ENCODE measurements around the gene CTSD. TPM values are rescaled to one million over a fixed set of nuclear protein-coding genes. Genes with fewer than 3 reads are reported as not detected.

The CTSD gene
- total RNA-seq, 3 donors from 2014 or later: 244 to 694 (median 667) TPM

- H3K36me3 ChIP-seq: no peaks in the 10 kb centered on the region
- intact Hi-C loops (cut with DNase I; ENCODE audit: low total_unique reads): no loop called here
- no peak for TF ChIP-seq CTCF (IDR thresholded peaks at IDR 0.05)
- TF ChIP-seq POLR2A (IDR thresholded peaks at IDR 0.05): no peak
- TF ChIP-seq POLR2AphosphoS5 (IDR thresholded peaks at IDR 0.05): no peak
- no peaks in the 10 kb centered on the region for H3K9me3 ChIP-seq
- H3K27ac ChIP-seq: no peak overlapping the region
- H3K4me3 ChIP-seq: no peak overlapping the region
- H3K27me3 ChIP-seq: peaks cover 0 to 21% of the 10 kb centered on the region in 2 donors
- peak in 1 of 2 donors; percentile 0 for DNase-seq (ENCODE audit: low spot score in 2 of 2)
- peaks cover 0 to 6% of the 10 kb centered on the region in 2 donors for H3K4me1 ChIP-seq
These were observed 17.9 kb downstream of the CTSD start for GRCh38 chr11:1745701-1746320.

GRCh38 chr11:1744891-1745700 lies 18.6 kb downstream of the CTSD start:
- Histone ChIP-seq H3K27ac (no peak overlapping the region), H3K27me3 (peaks cover 0 to 21% of the 10 kb centered on the region in 2 donors), H3K4me3 (no peak overlapping the region), H3K4me1 (peaks cover 0 to 6% of the 10 kb centered on the region in 2 donors), H3K36me3 (no peaks in the 10 kb centered on the region), H3K9me3 (no peaks in the 10 kb centered on the region)
- DNase-seq (ENCODE audit: low spot score in 2 of 2): no peak
- intact Hi-C loops (cut with DNase I; ENCODE audit: low total_unique reads): no loop called here
- TF ChIP-seq POLR2AphosphoS5 (IDR thresholded peaks at IDR 0.05) (no peak), POLR2A (IDR thresholded peaks at IDR 0.05) (no peak), CTCF (IDR thresholded peaks at IDR 0.05) (no peak)

- Histone ChIP-seq H3K4me1 (peaks cover 0 to 6% of the 10 kb centered on the region in 2 donors), H3K9me3 (no peaks in the 10 kb centered on the region), H3K27ac (no peak overlapping the region), H3K36me3 (no peaks in the 10 kb centered on the region), H3K27me3 (peaks cover 0 to 18% of the 10 kb centered on the region in 2 donors), H3K4me3 (no peak overlapping the region)
- intact Hi-C loops (cut with DNase I; ENCODE audit: low total_unique reads): no loop called here
- TF ChIP-seq POLR2AphosphoS5 (IDR thresholded peaks at IDR 0.05) (no peak), CTCF (IDR thresholded peaks at IDR 0.05) (no peak), POLR2A (IDR thresholded peaks at IDR 0.05) (no peak)
- peak in 1 of 2 donors; percentile 51 for DNase-seq (ENCODE audit: low spot score in 2 of 2)
These were observed 19.4 kb downstream of the CTSD start for GRCh38 chr11:1744137-1744886.

GRCh38 chr11:1743585-1744136 lies 20.1 kb downstream of the CTSD start:
- DNase-seq (ENCODE audit: low spot score in 2 of 2): peak in 1 of 2 donors; percentile 14
- intact Hi-C loops (cut with DNase I; ENCODE audit: low total_unique reads): no loop called here
- H3K27me3 ChIP-seq: peaks cover 0 to 12% of the 10 kb centered on the region in 2 donors

More at GRCh38 chr11:1743585-1744136, 20.1 kb downstream of the CTSD start:
- H3K4me3 ChIP-seq: no peak overlapping the region
- H3K9me3 ChIP-seq: no peaks in the 10 kb centered on the region
- H3K36me3 ChIP-seq: no peaks in the 10 kb centered on the region
- H3K4me1 ChIP-seq: peaks cover 0 to 2% of the 10 kb centered on the region in 2 donors
- TF ChIP-seq POLR2A (IDR thresholded peaks at IDR 0.05): no peak
- TF ChIP-seq CTCF (IDR thresholded peaks at IDR 0.05): no peak
- TF ChIP-seq POLR2AphosphoS5 (IDR thresholded peaks at IDR 0.05): no peak
- H3K27ac ChIP-seq: no peak overlapping the region

All from breast epithelium (tissue), 4 donors.